ENCODE measurements around the gene AJM1.

AJM1 gene

GRCh38 chr9:136890661-136891060 is 48.4 kb downstream of the AJM1 start:
- TF ChIP-seq, protein P1, sequence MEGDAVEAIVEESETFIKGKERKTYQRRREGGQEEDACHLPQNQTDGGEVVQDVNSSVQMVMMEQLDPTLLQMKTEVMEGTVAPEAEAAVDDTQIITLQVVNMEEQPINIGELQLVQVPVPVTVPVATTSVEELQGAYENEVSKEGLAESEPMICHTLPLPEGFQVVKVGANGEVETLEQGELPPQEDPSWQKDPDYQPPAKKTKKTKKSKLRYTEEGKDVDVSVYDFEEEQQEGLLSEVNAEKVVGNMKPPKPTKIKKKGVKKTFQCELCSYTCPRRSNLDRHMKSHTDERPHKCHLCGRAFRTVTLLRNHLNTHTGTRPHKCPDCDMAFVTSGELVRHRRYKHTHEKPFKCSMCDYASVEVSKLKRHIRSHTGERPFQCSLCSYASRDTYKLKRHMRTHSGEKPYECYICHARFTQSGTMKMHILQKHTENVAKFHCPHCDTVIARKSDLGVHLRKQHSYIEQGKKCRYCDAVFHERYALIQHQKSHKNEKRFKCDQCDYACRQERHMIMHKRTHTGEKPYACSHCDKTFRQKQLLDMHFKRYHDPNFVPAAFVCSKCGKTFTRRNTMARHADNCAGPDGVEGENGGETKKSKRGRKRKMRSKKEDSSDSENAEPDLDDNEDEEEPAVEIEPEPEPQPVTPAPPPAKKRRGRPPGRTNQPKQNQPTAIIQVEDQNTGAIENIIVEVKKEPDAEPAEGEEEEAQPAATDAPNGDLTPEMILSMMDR (IDR thresholded peaks at IDR 0.05; ENCODE audit: poor library complexity, severe bottlenecking): no peak
- H3K4me1 ChIP-seq (ENCODE audit: insufficient read depth, poor library complexity, severe bottlenecking): no peaks in the 10 kb centered on the region
- H3K27me3 ChIP-seq (ENCODE audit: insufficient read depth, poor library complexity, severe bottlenecking): no peaks in the 10 kb centered on the region
- H3K4me3 ChIP-seq (ENCODE audit: severe bottlenecking): no peak overlapping the region
- ATAC-seq (ENCODE audit: low read depth) (no peak), DNase-seq (ENCODE audit: low spot score) (no peak)
- H3K27ac ChIP-seq (ENCODE audit: poor library complexity, severe bottlenecking): no peak overlapping the region
- peaks cover 36% of the 10 kb centered on the region for H3K36me3 ChIP-seq (ENCODE audit: low read depth)
- H3K9me3 ChIP-seq (ENCODE audit: severe bottlenecking): no peaks in the 10 kb centered on the region
